H1 (cell line): Measurements from ENCODE around the gene KCNQ1. TPM values are rescaled to one million over a fixed set of nuclear protein-coding genes. Genes with fewer than 3 reads are reported as not detected.

Experiments used
- CTCF ChIA-PET: fragments of 300-600 bp; sonication (Branson Sonifier 250); formaldehyde crosslinking; loops from one replicate; lab custom pipeline; 2021; ENCODE audit not compliant: partially characterized antibody; lab: Charles Lee
- POLR2A ChIA-PET: fragments of 300-600 bp; sonication (Branson Sonifier 250); formaldehyde crosslinking; loops from one replicate; lab custom pipeline; 2021; ENCODE audit warnings: inconsistent platforms; ENCODE audit not compliant: partially characterized antibody; lab: Charles Lee
- DNase-seq, 2 experiments: peaks; one replicate each; pipeline versions ENCODE4 v3.0.0 to v3.0.0-alpha.2; 2010 to 2022; ENCODE audit warnings: low spot score in 2 of 2, low read depth in 1 of 2, mixed read lengths in 1 of 2
- FAIRE-seq: peaks from 2 replicates; lab custom pipeline; 2011; peaks lifted over from hg19 to GRCh38; lab: Jason Lieb, UNC
- H2AFZ ChIP-seq: 2 replicates; pipeline ENCODE4 v1.8.1; 2012; ENCODE audit warnings: low read length, inconsistent platforms
- H2AK5ac ChIP-seq: 2 replicates; pipeline ENCODE4 v1.6.1; 2013; ENCODE audit warnings: low read depth, low read length
- H2BK120ac ChIP-seq: replicated peaks from 2 replicates; pipeline ENCODE3; 2013; ENCODE audit warnings: low read depth, low read length, inconsistent platforms
- H2BK12ac ChIP-seq: 2 replicates; pipeline ENCODE4 v1.6.1; 2013; ENCODE audit warnings: low read depth, low read length
- H2BK15ac ChIP-seq: 2 replicates; pipeline ENCODE4 v1.6.1; 2013; ENCODE audit warnings: low read length
- H2BK20ac ChIP-seq: 2 replicates; pipeline ENCODE4 v1.6.1; 2013; ENCODE audit warnings: low read length
- H2BK5ac ChIP-seq: 2 replicates; pipeline ENCODE4 v1.6.1; 2013; ENCODE audit warnings: low read depth, low read length
- H3K14ac ChIP-seq: 2 replicates; pipeline ENCODE4 v1.6.1; 2013; ENCODE audit warnings: inconsistent platforms; ENCODE audit not compliant: insufficient read length
- H3K18ac ChIP-seq: 2 replicates; pipeline ENCODE4 v1.6.1; 2013; ENCODE audit warnings: low read length; ENCODE audit errors: extremely low read depth
- H3K23ac ChIP-seq: 2 replicates; pipeline ENCODE4 v1.6.1; 2013; ENCODE audit warnings: inconsistent platforms; ENCODE audit not compliant: insufficient read length
- H3K23me2 ChIP-seq: 2 replicates; pipeline ENCODE4 v1.6.1; 2013; ENCODE audit warnings: low read depth, low read length
- H3K27ac ChIP-seq: 2 replicates; pipeline ENCODE4 v1.6.1; 2011; ENCODE audit warnings: low read depth, low read length, inconsistent platforms
- H3K27me3 ChIP-seq, 4 experiments: replicated peaks in 1 of 4; 1 replicate in 1 of 4; 2 replicates in 3 of 4; pipeline versions ENCODE4 v1.6.1 to v1.8.1; 2011 to 2013; ENCODE audit warnings: low read length in 3 of 4, mild to moderate bottlenecking in 3 of 4, inconsistent platforms in 2 of 4, mixed read lengths in 2 of 4, moderate library complexity in 1 of 4; ENCODE audit not compliant: control insufficient read depth in 3 of 4, insufficient read depth in 3 of 4; ENCODE audit errors: extremely low read depth in 1 of 4
- H3K36me3 ChIP-seq, 4 experiments: 2 replicates each; pipeline versions ENCODE4 v1.6.1 to v1.8.1; 2011 to 2013; ENCODE audit warnings: mild to moderate bottlenecking in 4 of 4, low read length in 3 of 4, moderate library complexity in 2 of 4, control low read depth in 1 of 4, inconsistent platforms in 1 of 4; ENCODE audit not compliant: insufficient read depth in 4 of 4, control insufficient read depth in 2 of 4
- H3K4ac ChIP-seq: replicated peaks from 2 replicates; pipeline ENCODE3; 2013; ENCODE audit warnings: low read length, low read depth, mixed read lengths, inconsistent platforms; ENCODE audit not compliant: insufficient read length
- H3K4me1 ChIP-seq, 4 experiments: replicated peaks in 1 of 4; 1 replicate in 1 of 4; 2 replicates in 3 of 4; pipeline versions ENCODE4 v1.6.1 to v1.8.1; 2011 to 2013; ENCODE audit warnings: low read length in 3 of 4, inconsistent platforms in 2 of 4, mixed read lengths in 1 of 4; ENCODE audit not compliant: insufficient read depth in 4 of 4, control insufficient read depth in 3 of 4
- H3K4me2 ChIP-seq, 2 experiments: 2 replicates each; pipeline versions ENCODE4 v1.6.1 to v1.8.1; 2011 to 2013; ENCODE audit warnings: low read depth in 2 of 2, low read length in 2 of 2, control low read depth in 1 of 2, inconsistent platforms in 1 of 2, mild to moderate bottlenecking in 1 of 2; ENCODE audit not compliant: insufficient read depth in 1 of 2
- H3K4me3 ChIP-seq, 4 experiments: fragments of 200-600, 300-600 bp in 1 of 4; sonication (generic), shearing (Covaris generic), sonication (Bioruptor Twin) in 1 of 4; 2 replicates each; pipeline versions ENCODE4 v1.5.1 to v1.8.1; 2011 to 2016; ENCODE audit warnings: low read length in 4 of 4, low read depth in 3 of 4, control low read depth in 2 of 4, inconsistent platforms in 2 of 4, mild to moderate bottlenecking in 2 of 4, mixed read lengths in 1 of 4, moderate library complexity in 1 of 4; ENCODE audit not compliant: insufficient read depth in 2 of 4; ENCODE audit errors: extremely low read depth in 1 of 4
- H3K56ac ChIP-seq: replicated peaks from 2 replicates; pipeline ENCODE3; 2013; ENCODE audit warnings: low read depth, mild to moderate bottlenecking, mixed read lengths, low read length, inconsistent platforms; ENCODE audit not compliant: insufficient read length
- H3K79me1 ChIP-seq: 2 replicates; pipeline ENCODE4 v1.6.1; 2013; ENCODE audit warnings: low read depth, low read length, control low read depth
- H3K79me2 ChIP-seq, 2 experiments: 2 replicates each; pipeline versions ENCODE4 v1.6.1 to v1.8.1; 2012 to 2013; ENCODE audit warnings: low read length in 2 of 2, mild to moderate bottlenecking in 2 of 2, inconsistent platforms in 1 of 2; ENCODE audit not compliant: insufficient read depth in 2 of 2, control insufficient read depth in 1 of 2
- H3K9ac ChIP-seq, 4 experiments: replicated peaks in 1 of 4; 1 replicate in 1 of 4; 2 replicates in 3 of 4; pipeline versions ENCODE4 v1.6.1 to v1.8.1; 2011 to 2013; ENCODE audit warnings: low read depth in 3 of 4, low read length in 3 of 4, control low read depth in 2 of 4, mild to moderate bottlenecking in 2 of 4, moderate library complexity in 2 of 4, inconsistent platforms in 1 of 4; ENCODE audit errors: extremely low read depth in 1 of 4
- H3K9me3 ChIP-seq, 2 experiments: 2 replicates each; pipeline versions ENCODE4 v1.6.1 to v1.8.1; 2012 to 2013; ENCODE audit warnings: mild to moderate bottlenecking in 2 of 2, moderate library complexity in 2 of 2, control low read depth in 1 of 2, inconsistent platforms in 1 of 2, low read depth in 1 of 2, low read length in 1 of 2, mixed read lengths in 1 of 2; ENCODE audit not compliant: insufficient read depth in 2 of 2
- H4K20me1 ChIP-seq, 2 experiments: replicated peaks in 1 of 2; 2 replicates each; pipeline versions ENCODE3 to v1.8.1; 2011 to 2013; ENCODE audit warnings: inconsistent platforms in 2 of 2, low read length in 2 of 2, mild to moderate bottlenecking in 1 of 2; ENCODE audit not compliant: insufficient read depth in 2 of 2, control insufficient read depth in 1 of 2
- H4K5ac ChIP-seq: 2 replicates; pipeline ENCODE4 v1.6.1; 2013; ENCODE audit warnings: low read length, low read depth, mixed read lengths, inconsistent platforms; ENCODE audit not compliant: insufficient read length
- H4K8ac ChIP-seq: 2 replicates; pipeline ENCODE4 v1.8.0; 2013; ENCODE audit warnings: mild to moderate bottlenecking, moderate library complexity, low read length, inconsistent platforms; ENCODE audit not compliant: insufficient read depth; ENCODE audit errors: extremely low read depth
- H4K91ac ChIP-seq: replicated peaks from 2 replicates; pipeline ENCODE3; 2013; ENCODE audit warnings: low read length, mixed read lengths, inconsistent platforms; ENCODE audit not compliant: insufficient read length
- BACH1 ChIP-seq: IDR thresholded peaks from 2 replicates; pipeline ENCODE4 v1.6.1; 2012; ENCODE audit warnings: low read length, improper control_type of control experiment
- CHD1 ChIP-seq: IDR thresholded peaks from 2 replicates; pipeline ENCODE4 v1.6.1; 2012; ENCODE audit warnings: low read depth, low read length, improper control_type of control experiment
- CHD2 ChIP-seq: IDR thresholded peaks from 2 replicates; pipeline ENCODE4 v1.6.1; 2012; ENCODE audit warnings: low read length, improper control_type of control experiment
- EGR1 ChIP-seq: IDR thresholded peaks from 2 replicates; pipeline ENCODE4 v1.6.1; 2011; ENCODE audit warnings: low read depth, low read length, borderline replicate concordance
- GTF2F1 ChIP-seq: IDR thresholded peaks from 2 replicates; pipeline ENCODE4 v1.6.1; 2012; ENCODE audit warnings: low read depth, low read length, improper control_type of control experiment, borderline replicate concordance
- HDAC2 ChIP-seq, 2 experiments: fragments of 300-600 bp in 1 of 2; sonication (generic) in 1 of 2; IDR thresholded peaks; 2 replicates each; pipeline ENCODE4 v1.6.1; 2011 to 2012; ENCODE audit warnings: low read depth in 2 of 2, low read length in 2 of 2, mild to moderate bottlenecking in 2 of 2, moderate library complexity in 2 of 2, borderline replicate concordance in 1 of 2, inconsistent platforms in 1 of 2
- JUN ChIP-seq: IDR thresholded peaks from 2 replicates; pipeline ENCODE4 v1.6.1; 2011; ENCODE audit warnings: low read depth, mild to moderate bottlenecking, improper control_type of control experiment, low read length
- NANOG ChIP-seq: IDR thresholded peaks from 2 replicates; pipeline ENCODE4 v1.6.1; 2011; ENCODE audit warnings: low read length, low read depth, mild to moderate bottlenecking, inconsistent platforms; ENCODE audit not compliant: insufficient read depth, poor library complexity, severe bottlenecking
- POU5F1 ChIP-seq: IDR thresholded peaks from 2 replicates; pipeline ENCODE4 v1.6.1; 2011; ENCODE audit warnings: low read depth, mild to moderate bottlenecking, low read length, moderate library complexity
- TAF1 ChIP-seq: IDR thresholded peaks from 2 replicates; pipeline ENCODE4 v1.6.1; 2011; ENCODE audit warnings: mild to moderate bottlenecking, low read depth, low read length
- WGBS, 2 experiments: shearing (Covaris generic) in 1 of 2; methylation state at CpG; one replicate each; pipeline versions ENCODE4 v1.1.6 to v1.1.7; 2013 to 2015; ENCODE audit warnings: low lambda C conversion rate in 2 of 2, mixed read lengths in 2 of 2, inconsistent platforms in 1 of 2, low coverage in 1 of 2, missing lambda C conversion rate in 1 of 2; ENCODE audit not compliant: insufficient replicate concordance in 2 of 2, insufficient coverage in 1 of 2, insufficient read length in 1 of 2; ENCODE audit errors: extremely low coverage in 1 of 2, missing lambda C conversion rate in 1 of 2; 5-methylcytosine and 5-hydroxymethylcytosine counted together
- polyA plus RNA-seq, 7 experiments: library from polyadenylated mRNA; depleted of rRNA in 3 of 7; stranded (reverse) in 5 of 7; unstranded in 2 of 7; fragments of >200 nt in 5 of 7; fragments of 200-250 nt in 2 of 7; gene quantifications; 1 replicate in 5 of 7; 2 replicates in 1 of 7; 4 replicates in 1 of 7; pipeline versions ENCODE4 v1.2.1 to v1.2.3, GENCODE V29; 2011 to 2013; ENCODE audit warnings: missing spikeins in 2 of 7, mixed read lengths in 2 of 7
- total RNA-seq: library from RNA; stranded (reverse); fragmentation: NEBNext Ultra II Directional; extraction: Animal tissue kit (Norgen Biotek cat#: 25700); gene quantifications from 2 replicates; pipeline ENCODE4 v1.2.1, GENCODE V29; 2021

The KCNQ1 gene
- total and polyA plus RNA-seq, 2 of the 8 experiments (the other 6 are each of a cell fraction or from before 2014, with no cell fraction given): 1.9 to 2.0 TPM

DNA sequence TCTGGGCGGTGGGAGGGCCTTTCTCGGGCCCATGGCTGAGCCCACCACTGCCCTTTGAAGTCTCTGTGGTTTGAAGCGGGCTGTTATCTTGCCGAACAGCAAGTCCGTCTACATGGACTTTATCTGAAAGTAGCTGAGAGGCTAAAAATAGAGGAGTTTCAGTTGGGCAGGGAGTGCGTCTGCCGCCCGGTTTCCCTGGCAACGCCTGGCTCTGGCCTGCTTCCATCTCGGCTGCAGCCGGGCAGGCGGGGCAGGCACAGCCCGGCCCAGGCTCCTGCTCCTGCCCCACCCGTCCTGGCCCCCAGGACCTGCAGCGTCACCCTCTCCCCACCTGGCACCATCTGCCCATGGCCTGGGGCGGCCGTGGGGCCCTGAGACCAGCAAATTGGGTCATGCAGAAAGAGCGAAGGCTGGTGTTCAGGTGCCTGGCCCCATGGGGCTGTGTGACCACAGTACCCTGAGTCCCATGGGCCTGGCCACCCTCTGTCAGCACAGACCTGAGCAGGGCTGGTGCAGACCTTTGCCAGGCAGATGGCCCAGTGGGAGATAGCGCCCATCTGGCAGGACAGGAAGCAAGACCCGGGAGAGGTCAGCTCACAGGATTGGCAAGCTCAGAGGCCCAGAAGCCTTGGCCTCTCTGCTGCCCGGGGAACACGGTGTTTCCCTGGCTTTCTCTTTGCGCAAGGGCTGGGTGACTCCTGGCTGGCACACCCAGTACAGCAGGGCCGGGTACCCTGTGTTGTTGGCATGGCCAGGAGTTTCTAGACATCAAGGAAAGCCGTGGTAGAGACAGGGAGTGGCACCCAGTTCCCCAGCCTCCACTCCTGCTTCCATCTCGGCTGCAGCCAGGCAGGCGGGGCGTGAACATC, 334.1 kb downstream of the KCNQ1 start:
- Histone ChIP-seq H3K56ac (no peak overlapping the region), H2BK20ac (no peak overlapping the region), H2BK5ac (no peak overlapping the region), H3K9me3 (no peaks in the 10 kb centered on the region), H3K18ac (no peak overlapping the region; the same call in 1 of the 2 replicates), H2AK5ac (no peak overlapping the region), H3K23ac (no peak overlapping the region), H3K4me2 (no peak overlapping the region), H4K91ac (no peak overlapping the region), H3K4me3 (no peak overlapping the region), H4K8ac (no peak overlapping the region), H4K5ac (no peak overlapping the region), H2BK120ac (no peak overlapping the region), H3K4ac (no peak overlapping the region), H2BK15ac (peak overlapping the region; percentile 16; the same call in 1 of the 2 replicates), H3K14ac (no peak overlapping the region), H3K79me2 (no peaks in the 10 kb centered on the region), H3K27ac (no peak overlapping the region), H3K79me1 (no peaks in the 10 kb centered on the region), H3K36me3 (no peaks in the 10 kb centered on the region), H2BK12ac (no peak overlapping the region), H4K20me1 (no peaks in the 10 kb centered on the region), H3K23me2 (no peaks in the 10 kb centered on the region), H3K9ac (no peak overlapping the region; a peak in 1 of 7 replicates), H2AFZ (no peak overlapping the region), H3K4me1 (peaks cover 0 to 6% (median 0%) of the 10 kb centered on the region in 4 experiments; a peak in 3 of 7 replicates), H3K27me3 (peaks cover 0 to 17% (median 4%) of the 10 kb centered on the region in 4 experiments; a peak in 6 of 7 replicates)
- DNase-seq (peak in 1 of 2 experiments; percentile 42), FAIRE-seq (no peak)
- ChIA-PET POLR2A (no interaction called here), CTCF (interaction anchor here (1.0 to 1.5 kb wide), 3 partner anchors 70 to 245 kb away, joined by 3 to 4 read pairs (median 3); no protein-coding TSS in a partner anchor)
- 89% methylated on average over 28 of the region's 28 CpGs; no CpG with 5 or more reads in 1 of the 2 experiments for WGBS, 2 experiments
- TF ChIP-seq GTF2F1: no peak
- TF ChIP-seq HDAC2 (IDR thresholded peaks at IDR 0.05; ENCODE audit: borderline replicate concordance in 1 of 2, low read depth in 2 of 2, low read length in 2 of 2): no peak
- no peak for TF ChIP-seq CHD2
- no peak for TF ChIP-seq NANOG
- no peak for TF ChIP-seq CHD1
- no peak for TF ChIP-seq BACH1
- TF ChIP-seq TAF1: no peak
- TF ChIP-seq POU5F1: no peak
- no peak for TF ChIP-seq JUN
- TF ChIP-seq EGR1: no peak
